Measurements from ENCODE around the gene FRAS1.

GRCh38 chr4:78356251-78356786 is 299.2 kb downstream of the FRAS1 start:
- TF ChIP-seq REST (IDR thresholded peaks at IDR 0.05; ENCODE audit: insufficient read depth in 1 of 2, low read depth in 2 of 2, low read length in 2 of 2): no peak
- no peak for TF ChIP-seq POLR2AphosphoS5 (IDR thresholded peaks at IDR 0.05; ENCODE audit: low read depth, low read length)
- no peak for TF ChIP-seq TAF1 (IDR thresholded peaks at IDR 0.05; ENCODE audit: borderline replicate concordance, insufficient read depth, low read length)
- TF ChIP-seq SIN3A (IDR thresholded peaks at IDR 0.05; ENCODE audit: borderline replicate concordance, insufficient read depth, low read length): no peak
- TF ChIP-seq FOXP2 (optimal IDR thresholded peaks at IDR 0.05; ENCODE audit: borderline replicate concordance, extremely low read depth, extremely low read length, insufficient read depth): no peak

All from PFSK-1 (cell line).